ENCODE data around the gene LSMEM2. TPM values are rescaled to one million over a fixed set of nuclear protein-coding genes. Genes with fewer than 3 reads are reported as not detected.

LSMEM2 gene
- total RNA-seq: not detected in 2 replicates

DNA sequence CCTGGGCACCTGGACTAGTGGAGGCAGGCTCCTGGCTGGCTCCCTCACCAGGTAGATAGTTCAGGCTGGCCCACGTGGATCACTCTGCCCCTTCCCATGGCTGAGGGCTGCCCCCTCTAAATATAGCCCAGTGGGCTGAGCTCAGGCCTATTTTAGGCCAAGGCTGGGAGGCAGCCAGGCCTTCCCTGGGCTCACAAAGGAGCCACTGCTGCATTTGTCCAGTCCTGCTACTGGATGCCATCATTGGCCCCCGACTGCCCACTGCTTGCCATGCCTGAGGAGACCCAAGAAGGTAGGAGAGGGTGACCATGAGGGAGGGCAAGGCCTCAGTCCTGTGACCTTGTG, at the start of gene LSMEM2:
Gene LSMEM2, plus strand, starts transcription at position 208 of the 345 bp plus-strand sequence. Its CDS starts 27 bp downstream, at position 235.

DNA sequence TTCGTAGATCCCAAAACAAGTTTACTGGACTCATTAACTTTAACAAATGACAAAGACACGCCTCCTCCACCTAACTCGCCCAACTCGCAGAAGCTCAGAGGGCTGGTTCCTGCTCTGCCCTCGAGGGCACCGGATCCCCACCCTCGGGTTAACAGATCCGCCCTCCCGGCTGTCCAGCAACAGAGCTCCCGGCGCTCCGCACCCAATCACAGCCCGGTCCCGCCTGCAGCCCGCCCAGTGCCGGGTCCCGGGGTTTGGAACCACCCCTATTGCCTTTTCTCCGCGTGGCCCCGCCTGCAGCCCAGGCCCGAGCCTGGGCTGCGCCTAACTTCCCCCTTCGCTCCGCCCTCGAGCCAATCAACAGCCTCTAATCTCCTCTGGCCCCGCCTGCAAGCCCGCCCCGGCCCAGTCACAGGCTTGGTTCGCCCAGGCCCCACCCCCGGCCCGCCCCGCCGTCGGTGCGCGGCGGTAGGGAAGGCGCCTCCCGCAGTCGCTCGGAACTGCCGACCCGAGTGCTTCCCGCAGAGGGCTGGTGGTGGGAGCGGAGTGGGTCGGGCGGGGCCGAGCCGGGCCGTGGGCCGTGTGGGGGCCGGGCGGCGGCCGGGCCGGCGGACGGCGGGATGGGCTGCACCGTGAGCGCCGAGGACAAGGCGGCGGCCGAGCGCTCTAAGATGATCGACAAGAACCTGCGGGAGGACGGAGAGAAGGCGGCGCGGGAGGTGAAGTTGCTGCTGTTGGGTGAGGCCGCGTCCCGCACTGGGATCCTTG, 43.0 kb upstream of the LSMEM2 start, which contains the start of gene GNAI2:
Gene GNAI2, plus strand, starts transcription at position 489 of the 768 bp plus-strand sequence. Its CDS starts 132 bp downstream, at position 621.

DNA sequence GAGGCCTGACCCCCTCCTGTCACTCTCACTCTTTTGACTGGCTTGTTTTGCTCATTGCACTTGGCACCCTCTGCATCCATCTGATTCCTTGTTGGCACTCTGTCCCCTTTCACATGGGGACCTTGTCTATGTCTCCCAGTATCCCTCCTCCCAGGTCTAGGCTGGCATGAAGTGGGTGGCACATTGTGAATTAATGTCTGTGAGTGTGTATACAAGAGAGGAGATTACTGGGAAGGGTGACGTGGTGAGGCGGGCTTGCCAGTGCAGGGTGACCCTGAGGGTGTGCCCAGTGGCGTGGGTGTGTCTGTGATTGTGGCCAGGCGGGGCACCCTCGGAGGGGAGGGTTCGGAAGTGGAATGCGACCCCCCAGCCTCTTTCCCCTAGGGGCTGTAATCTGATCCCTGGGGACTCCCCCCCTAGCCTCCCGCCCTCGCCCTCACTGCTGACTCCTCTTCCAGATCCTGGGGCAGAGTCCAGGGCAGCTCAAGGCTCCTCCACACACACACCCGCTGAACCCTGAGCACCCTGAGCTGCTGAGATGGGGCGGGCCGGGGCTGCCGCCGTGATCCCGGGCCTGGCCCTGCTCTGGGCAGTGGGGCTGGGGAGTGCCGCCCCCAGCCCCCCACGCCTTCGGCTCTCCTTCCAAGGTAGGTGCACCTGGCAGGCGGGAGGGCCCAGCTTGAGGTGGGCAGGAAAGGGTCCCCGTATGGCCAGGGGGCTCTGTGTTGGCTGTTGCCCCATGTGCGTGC, 10.0 kb upstream of the LSMEM2 start, which contains the start of gene SEMA3B:
Gene SEMA3B, plus strand, starts transcription at position 445 of the 749 bp plus-strand sequence. Its CDS starts 94 bp downstream, at position 539.

DNA sequence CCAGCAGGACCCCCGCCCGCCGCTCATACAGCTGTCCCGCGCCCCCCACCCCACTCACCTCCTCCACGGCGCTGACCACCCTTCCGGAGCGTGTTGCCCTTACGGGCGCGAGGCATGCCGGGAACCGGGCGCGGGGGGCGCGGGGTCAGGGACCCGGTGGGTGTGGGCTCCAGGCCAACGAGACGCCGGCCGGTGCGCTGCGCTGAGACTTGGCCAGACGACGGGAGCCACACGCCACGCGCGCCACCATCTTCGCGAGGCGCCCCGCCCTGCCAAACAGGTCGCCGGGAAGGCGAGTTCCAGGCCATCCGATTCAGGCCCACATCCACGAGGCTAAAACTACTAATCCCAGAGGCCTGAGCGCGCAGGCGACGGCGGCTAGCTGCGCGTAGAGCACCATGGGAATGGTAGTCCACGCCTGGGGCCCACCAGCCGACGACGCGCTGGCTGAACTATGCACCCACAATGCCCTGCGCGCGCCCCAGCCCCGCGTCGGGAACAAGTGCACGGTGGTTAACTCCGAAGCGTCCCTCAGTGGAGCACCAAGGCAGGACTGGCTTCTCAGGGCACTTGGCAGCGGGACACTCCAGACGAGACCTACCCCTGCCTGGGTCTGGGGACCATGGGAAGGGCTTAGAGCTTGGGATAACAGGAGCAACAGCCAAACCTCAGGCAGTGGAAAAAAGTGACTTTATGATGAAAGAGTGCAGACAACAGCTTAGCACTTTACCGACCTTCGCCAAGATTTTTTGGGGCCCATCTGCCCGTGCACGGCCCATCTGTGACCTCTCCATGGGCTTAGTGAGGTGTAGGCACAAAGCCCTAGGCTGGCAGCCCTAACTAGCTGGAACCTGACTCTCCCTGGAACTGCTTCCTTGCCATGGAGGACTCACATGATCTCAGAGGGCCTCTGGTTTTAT, 13.5 kb downstream of the LSMEM2 start, which contains the start of gene IFRD2:
Gene IFRD2, minus strand, starts transcription at position 271 of the 920 bp plus-strand sequence. Its CDS starts 155 bp downstream, at position 116.

DNA sequence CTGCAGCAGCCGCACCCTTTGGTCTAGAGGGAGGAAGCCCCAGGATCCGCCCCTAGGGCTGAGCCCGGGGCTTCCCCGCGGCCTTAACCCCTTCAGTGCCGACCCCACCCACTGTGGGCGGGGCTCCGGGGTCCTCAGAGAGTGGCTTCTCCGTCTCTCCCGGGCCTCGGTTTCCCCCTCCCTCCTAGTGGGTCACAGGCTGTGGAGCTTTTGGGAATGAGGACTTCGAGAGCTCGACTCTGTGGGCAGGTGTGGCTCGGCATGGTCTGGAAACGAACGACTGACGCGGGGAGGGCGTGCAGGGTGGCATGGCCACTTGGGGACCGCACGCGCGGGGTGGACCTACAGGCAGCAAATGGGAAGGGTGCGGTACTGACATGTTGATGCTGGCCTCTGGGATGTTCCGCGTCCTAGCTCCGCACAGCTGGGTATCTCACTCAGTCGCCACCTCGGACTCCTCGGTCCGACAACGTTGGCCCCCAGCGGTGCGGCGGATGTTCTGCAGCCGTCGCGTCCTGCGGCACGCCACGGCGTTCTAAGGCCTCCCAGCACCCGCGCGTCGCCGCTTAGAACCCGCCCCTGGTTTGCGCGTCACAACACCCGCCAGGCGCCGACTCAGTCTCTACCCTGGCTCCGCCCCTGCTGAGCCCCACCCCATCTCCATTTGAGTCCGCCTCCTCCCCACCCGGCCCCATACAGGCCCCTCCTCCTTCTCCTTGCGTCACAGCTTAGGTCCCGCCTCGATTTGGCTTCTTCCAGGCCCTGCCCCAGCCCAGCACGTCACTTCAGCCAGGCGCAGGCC, 20.1 kb downstream of the LSMEM2 start, which contains the start of the genes HYAL3 and NAA80:
Gene HYAL3, minus strand, starts transcription at position 570 of the 802 bp plus-strand sequence. CDS start 3,803 bp downstream, outside the sequence.
Gene NAA80, minus strand, starts transcription at position 570 of the 802 bp plus-strand sequence. CDS start 1,942 bp downstream, outside the sequence.

GRCh38 chr3:50303013-50303815, 24.3 kb downstream of the LSMEM2 start, which contains the start of gene HYAL1:
HYAL1 (minus strand) TSS chr3:50303574; CDS start chr3:50302956, 618 bp downstream.

GRCh38 chr3:50322386-50323091, 43.7 kb downstream of the LSMEM2 start, which contains the start of gene HYAL2:
HYAL2 (minus strand) TSS chr3:50322745; CDS start chr3:50320489, 2,256 bp downstream.

DNA sequence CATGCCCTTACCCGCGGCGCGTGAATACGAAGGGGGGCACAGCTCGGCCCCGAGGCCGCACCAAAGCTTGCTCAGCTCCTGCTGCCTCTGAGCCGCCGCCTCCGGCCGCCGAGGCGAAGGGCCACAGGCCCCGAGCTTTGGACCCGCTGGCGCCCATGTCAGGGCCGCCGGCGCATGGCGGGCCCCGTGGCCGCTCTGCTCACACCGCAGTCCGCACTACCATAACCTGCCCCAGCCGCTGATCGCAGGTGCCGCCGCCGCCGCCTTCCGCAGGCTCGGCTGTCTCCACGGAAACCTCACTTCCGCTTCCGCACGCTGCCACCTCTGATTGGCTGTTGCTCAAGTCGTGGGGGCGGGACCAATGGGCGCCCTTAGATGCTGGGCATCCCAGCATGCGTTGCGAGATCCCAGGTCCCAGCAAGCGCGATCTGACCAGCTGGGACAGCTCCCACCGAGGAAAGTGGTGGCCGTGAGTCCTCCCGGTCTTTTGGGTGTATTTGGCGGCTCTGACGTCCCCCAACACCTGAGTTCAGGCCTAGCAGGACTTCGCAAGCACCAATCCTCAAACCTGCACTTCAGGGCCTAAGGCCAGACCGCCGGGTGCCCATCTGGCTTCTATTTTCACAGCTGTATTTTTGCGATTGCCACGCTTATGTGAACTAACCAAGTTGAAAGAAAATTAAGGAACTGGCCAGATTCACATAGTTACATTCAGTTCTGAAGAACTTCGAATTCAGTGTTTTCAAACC, 49.2 kb downstream of the LSMEM2 start, which contains the start of gene TUSC2:
Gene TUSC2, minus strand, starts transcription at position 281 of the 749 bp plus-strand sequence. Its CDS starts 124 bp downstream, at position 157.

Other genes starting within 250 kb of the LSMEM2 start
- 166 and 212 TPM in 2 replicates for gene RBM5, start 190.2 kb upstream of the LSMEM2 start, total RNA-seq
- 10.4 and 13.7 TPM in 2 replicates for gene SEMA3F, start 123.8 kb upstream of the LSMEM2 start, total RNA-seq
- not detected in 2 replicates for gene GNAT1, start 87.5 kb upstream of the LSMEM2 start, total RNA-seq
- not detected in 2 replicates for gene SLC38A3, start 73.8 kb upstream of the LSMEM2 start, total RNA-seq
- gene GNAI2, start 42.9 kb upstream of the LSMEM2 start, total RNA-seq: 188 and 261 TPM in 2 replicates
- 11.8 and 14.9 TPM in 2 replicates for gene SEMA3B, start 9.9 kb upstream of the LSMEM2 start, total RNA-seq
- 40.0 and 71.8 TPM in 2 replicates for gene IFRD2, start 13.3 kb downstream of the LSMEM2 start, total RNA-seq
- gene HYAL3, start 20.3 kb downstream of the LSMEM2 start, total RNA-seq: 5.9 and 12.1 TPM in 2 replicates
- 13.7 and 16.9 TPM in 2 replicates for gene NAA80, start 20.3 kb downstream of the LSMEM2 start, total RNA-seq
- gene HYAL1, start 24.5 kb downstream of the LSMEM2 start, total RNA-seq: 2.4 and 4.2 TPM in 2 replicates
- 89.9 and 110 TPM in 2 replicates for gene HYAL2, start 43.7 kb downstream of the LSMEM2 start, total RNA-seq
- 16.9 and 29.1 TPM in 2 replicates for gene TUSC2, start 49.1 kb downstream of the LSMEM2 start, total RNA-seq
- 13.9 and 22.4 TPM in 2 replicates for gene RASSF1, start 61.7 kb downstream of the LSMEM2 start, total RNA-seq
- 0.33 and 1.6 TPM in 2 replicates for gene ZMYND10, start 66.6 kb downstream of the LSMEM2 start, total RNA-seq
- 29.1 and 38.5 TPM in 2 replicates for gene NPRL2, start 71.7 kb downstream of the LSMEM2 start, total RNA-seq
- 31.0 and 32.9 TPM in 2 replicates for gene CYB561D2, start 71.8 kb downstream of the LSMEM2 start, total RNA-seq
- gene TMEM115, start 80.4 kb downstream of the LSMEM2 start, total RNA-seq: 66.7 and 76.6 TPM in 2 replicates
- gene CACNA2D2, start 224.5 kb downstream of the LSMEM2 start, total RNA-seq: 0.39 TPM in 1 of 2 replicates, not detected in the other

All from placental epithelial cell (primary cell).